PC-3 (cell line): ENCODE measurements around the gene ANKS6.

Experiments
- EZH2 ChIP-seq: fragments of 300-600 bp; sonication (generic); IDR thresholded peaks from one replicate; pipeline ENCODE4 v1.6.1; 2017; ENCODE audit warnings: antibody characterized with exemption, mild to moderate bottlenecking, low read length; ENCODE audit not compliant: unreplicated experiment
- TF ChIP-seq, protein P1 (sequence below): fragments of 300-600 bp; sonication (generic); conservative IDR thresholded peaks from 2 replicates; pipeline ENCODE4 v1.5.1; 2017; ENCODE audit warnings: antibody characterized with exemption, low read depth, mild to moderate bottlenecking, low read length

DNA sequence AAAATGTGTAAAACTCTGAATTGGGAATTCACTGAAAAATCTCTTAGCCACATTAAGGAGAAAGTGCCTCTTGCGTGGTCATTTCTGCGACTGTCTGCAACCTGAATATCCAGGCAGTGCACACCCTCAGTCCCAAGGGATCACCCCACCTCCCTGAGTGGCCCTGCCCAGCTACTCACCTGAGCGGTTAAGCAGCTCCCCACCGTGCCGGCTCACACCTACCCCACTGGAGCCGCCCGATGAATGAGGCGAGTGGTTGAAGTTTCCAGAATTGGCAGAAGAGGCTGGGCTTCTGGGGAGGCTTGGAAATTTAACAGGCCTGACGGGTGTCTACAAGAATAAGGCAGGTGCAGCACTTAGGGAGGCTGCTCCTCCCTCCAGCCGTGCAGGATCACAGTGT is 25.6 kb downstream of the ANKS6 start:
- TF ChIP-seq, protein P1, sequence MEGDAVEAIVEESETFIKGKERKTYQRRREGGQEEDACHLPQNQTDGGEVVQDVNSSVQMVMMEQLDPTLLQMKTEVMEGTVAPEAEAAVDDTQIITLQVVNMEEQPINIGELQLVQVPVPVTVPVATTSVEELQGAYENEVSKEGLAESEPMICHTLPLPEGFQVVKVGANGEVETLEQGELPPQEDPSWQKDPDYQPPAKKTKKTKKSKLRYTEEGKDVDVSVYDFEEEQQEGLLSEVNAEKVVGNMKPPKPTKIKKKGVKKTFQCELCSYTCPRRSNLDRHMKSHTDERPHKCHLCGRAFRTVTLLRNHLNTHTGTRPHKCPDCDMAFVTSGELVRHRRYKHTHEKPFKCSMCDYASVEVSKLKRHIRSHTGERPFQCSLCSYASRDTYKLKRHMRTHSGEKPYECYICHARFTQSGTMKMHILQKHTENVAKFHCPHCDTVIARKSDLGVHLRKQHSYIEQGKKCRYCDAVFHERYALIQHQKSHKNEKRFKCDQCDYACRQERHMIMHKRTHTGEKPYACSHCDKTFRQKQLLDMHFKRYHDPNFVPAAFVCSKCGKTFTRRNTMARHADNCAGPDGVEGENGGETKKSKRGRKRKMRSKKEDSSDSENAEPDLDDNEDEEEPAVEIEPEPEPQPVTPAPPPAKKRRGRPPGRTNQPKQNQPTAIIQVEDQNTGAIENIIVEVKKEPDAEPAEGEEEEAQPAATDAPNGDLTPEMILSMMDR, result no peak
- TF ChIP-seq EZH2, result no peak
